ENCODE measurements around the gene LIFR.

DNA sequence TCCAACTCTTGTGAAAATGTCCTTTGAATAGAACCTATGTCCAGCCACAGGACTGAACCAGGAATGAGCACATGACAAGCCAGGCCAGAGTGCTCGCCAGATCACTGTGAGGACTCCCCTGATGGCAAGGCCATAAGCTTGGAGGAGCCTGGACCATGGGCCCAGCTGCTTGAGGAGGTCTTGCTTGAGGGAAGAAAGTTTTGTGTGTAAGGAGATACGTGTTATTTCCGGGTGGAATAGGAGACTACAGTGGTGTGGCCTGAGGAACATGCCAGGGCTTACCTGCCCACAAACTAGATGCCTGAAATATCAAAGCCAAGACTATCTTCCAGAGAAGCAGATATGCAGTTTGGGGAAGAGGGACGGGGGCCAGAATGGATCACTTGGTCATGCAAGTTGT lies 84.7 kb downstream of the LIFR start:
- TF ChIP-seq POLR2A (IDR thresholded peaks at IDR 0.05): no peak
- TF ChIP-seq, protein P1, sequence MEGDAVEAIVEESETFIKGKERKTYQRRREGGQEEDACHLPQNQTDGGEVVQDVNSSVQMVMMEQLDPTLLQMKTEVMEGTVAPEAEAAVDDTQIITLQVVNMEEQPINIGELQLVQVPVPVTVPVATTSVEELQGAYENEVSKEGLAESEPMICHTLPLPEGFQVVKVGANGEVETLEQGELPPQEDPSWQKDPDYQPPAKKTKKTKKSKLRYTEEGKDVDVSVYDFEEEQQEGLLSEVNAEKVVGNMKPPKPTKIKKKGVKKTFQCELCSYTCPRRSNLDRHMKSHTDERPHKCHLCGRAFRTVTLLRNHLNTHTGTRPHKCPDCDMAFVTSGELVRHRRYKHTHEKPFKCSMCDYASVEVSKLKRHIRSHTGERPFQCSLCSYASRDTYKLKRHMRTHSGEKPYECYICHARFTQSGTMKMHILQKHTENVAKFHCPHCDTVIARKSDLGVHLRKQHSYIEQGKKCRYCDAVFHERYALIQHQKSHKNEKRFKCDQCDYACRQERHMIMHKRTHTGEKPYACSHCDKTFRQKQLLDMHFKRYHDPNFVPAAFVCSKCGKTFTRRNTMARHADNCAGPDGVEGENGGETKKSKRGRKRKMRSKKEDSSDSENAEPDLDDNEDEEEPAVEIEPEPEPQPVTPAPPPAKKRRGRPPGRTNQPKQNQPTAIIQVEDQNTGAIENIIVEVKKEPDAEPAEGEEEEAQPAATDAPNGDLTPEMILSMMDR (IDR thresholded peaks at IDR 0.05): no peak

Data from suprapubic skin (tissue), 3 donors.